ENCODE data around the gene CCDC187.
A peak's percentile ranks its signal among the peaks of the same experiment; 100 is the strongest.

CCDC187 gene

GRCh38 chr9:136339173-136339957 lies 35.5 kb upstream of the CCDC187 start:
- no peak for DNase-seq (ENCODE audit: low read depth)

GRCh38 chr9:136338511-136338910 lies 34.6 kb upstream of the CCDC187 start:
- no peak for DNase-seq (ENCODE audit: low read depth)

- DNase-seq (ENCODE audit: low read depth), result no peak
Observed at GRCh38 chr9:136337416-136338395, 33.8 kb upstream of the CCDC187 start.

- no peak for DNase-seq (ENCODE audit: low read depth)
Observed at GRCh38 chr9:136336881-136337280, 33.0 kb upstream of the CCDC187 start.

GRCh38 chr9:136336156-136336870 lies 32.4 kb upstream of the CCDC187 start:
- DNase-seq (ENCODE audit: low read depth), result no peak

GRCh38 chr9:136335296-136336155 lies 31.6 kb upstream of the CCDC187 start:
- no peak for DNase-seq (ENCODE audit: low read depth)

- DNase-seq (ENCODE audit: low read depth), result no peak
Observed at GRCh38 chr9:136334541-136334940, 30.6 kb upstream of the CCDC187 start.

GRCh38 chr9:136333486-136333885 lies 29.6 kb upstream of the CCDC187 start:
- no peak for DNase-seq (ENCODE audit: low read depth)

GRCh38 chr9:136333045-136333444 lies 29.2 kb upstream of the CCDC187 start:
- no peak for DNase-seq (ENCODE audit: low read depth)

- no peak for DNase-seq (ENCODE audit: low read depth)
Observed at GRCh38 chr9:136332482-136332983, 28.6 kb upstream of the CCDC187 start.

- no peak for DNase-seq (ENCODE audit: low read depth)
Observed at GRCh38 chr9:136331556-136332481, 27.9 kb upstream of the CCDC187 start.

- DNase-seq (ENCODE audit: low read depth), result no peak
Observed at GRCh38 chr9:136331030-136331429, 27.1 kb upstream of the CCDC187 start.

GRCh38 chr9:136330406-136330990 lies 26.6 kb upstream of the CCDC187 start:
- no peak for DNase-seq (ENCODE audit: low read depth)

GRCh38 chr9:136329636-136330405 lies 25.9 kb upstream of the CCDC187 start:
- DNase-seq (ENCODE audit: low read depth), result no peak

GRCh38 chr9:136329211-136329627 lies 25.3 kb upstream of the CCDC187 start:
- no peak for DNase-seq (ENCODE audit: low read depth)

GRCh38 chr9:136328622-136329041 lies 24.7 kb upstream of the CCDC187 start:
- DNase-seq (ENCODE audit: low read depth), result no peak

GRCh38 chr9:136328011-136328621 lies 24.2 kb upstream of the CCDC187 start:
- DNase-seq (ENCODE audit: low read depth), result no peak

- peak; percentile 22 for DNase-seq (ENCODE audit: low read depth)
Observed at GRCh38 chr9:136327304-136327974, 23.5 kb upstream of the CCDC187 start, which contains the start of gene GPSM1. Gene GPSM1 (plus strand): TSS chr9:136327539. CDS start chr9:136327696, 157 bp downstream.

Measured in activated T-helper 9 cell treated with anti-CD3 and anti-CD28 coated beads, Interleukin-2, amount 50 U/mL, for 16 hours (primary cell).